Embryonic facial prominence (tissue), 1 donor: Measurements from ENCODE around the gene RYR3.

Source experiments
- DNase-seq: peaks from one replicate; pipeline ENCODE4 v3.0.0-alpha.2; 2016; ENCODE audit errors: extremely low spot score

The RYR3 gene

GRCh38 chr15:33320017-33320416 lies 9.2 kb downstream of the RYR3 start:
- DNase-seq: no peak

DNA sequence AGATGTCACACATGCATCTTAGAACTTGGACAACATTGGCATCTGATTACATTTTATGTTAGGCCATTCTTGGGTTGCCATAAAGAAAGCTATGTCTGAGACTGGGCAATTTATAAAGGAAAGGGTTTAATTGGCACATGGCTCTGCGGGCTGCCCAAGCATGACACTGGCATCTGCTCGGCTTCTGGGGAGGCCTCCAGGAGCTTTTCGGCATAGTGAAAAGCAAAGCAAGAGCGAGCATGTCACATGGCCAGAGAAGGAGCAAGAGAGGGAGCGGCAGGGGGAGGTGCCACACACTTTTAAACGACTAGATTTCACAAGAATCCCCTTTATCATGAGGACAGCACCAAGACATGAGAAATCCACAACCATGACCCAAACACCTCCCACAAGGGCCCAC lies 11.3 kb downstream of the RYR3 start:
- DNase-seq: no peak

GRCh38 chr15:33324609-33325008 lies 13.8 kb downstream of the RYR3 start:
- no peak for DNase-seq

DNA sequence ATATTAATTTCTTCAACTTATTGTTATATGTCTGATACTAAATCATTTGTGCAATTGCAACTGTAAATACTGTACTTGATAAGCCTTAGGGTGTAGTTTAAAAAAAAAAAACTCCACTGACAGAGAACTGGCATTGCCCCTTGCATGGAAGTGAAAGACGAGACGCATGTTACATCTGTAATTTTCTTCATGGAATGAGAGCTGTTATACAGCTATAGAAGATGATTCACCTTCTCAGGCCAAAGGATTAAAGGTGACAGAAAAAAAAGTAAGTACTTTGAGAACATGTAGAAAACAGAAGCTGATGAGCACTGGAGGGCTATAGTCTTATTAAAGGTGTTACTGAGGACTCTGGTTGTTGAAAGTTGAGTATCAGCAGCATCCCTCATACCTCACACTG lies 16.1 kb downstream of the RYR3 start:
- no peak for DNase-seq

- DNase-seq: no peak
Observed at GRCh38 chr15:33328106-33328505, 17.3 kb downstream of the RYR3 start.

DNA sequence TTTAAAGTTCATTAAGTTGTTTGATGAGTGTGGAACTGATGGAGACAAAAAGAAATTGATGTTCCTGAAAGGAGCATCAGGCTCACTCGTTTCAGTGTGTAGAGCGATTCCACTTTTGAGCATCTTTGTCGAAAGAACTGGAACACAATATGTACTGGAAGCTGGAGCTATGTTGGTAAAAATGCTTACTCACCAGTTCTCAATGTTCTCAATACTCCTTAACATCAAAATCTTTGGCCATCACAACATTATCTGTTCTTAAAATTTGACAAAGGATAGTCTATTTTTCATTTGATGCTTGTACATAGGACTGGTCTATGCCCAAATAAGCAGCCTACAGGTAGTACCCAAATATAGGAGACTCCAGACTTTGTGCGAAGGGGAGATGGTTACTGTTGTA lies 18.7 kb downstream of the RYR3 start:
- no peak for DNase-seq

DNA sequence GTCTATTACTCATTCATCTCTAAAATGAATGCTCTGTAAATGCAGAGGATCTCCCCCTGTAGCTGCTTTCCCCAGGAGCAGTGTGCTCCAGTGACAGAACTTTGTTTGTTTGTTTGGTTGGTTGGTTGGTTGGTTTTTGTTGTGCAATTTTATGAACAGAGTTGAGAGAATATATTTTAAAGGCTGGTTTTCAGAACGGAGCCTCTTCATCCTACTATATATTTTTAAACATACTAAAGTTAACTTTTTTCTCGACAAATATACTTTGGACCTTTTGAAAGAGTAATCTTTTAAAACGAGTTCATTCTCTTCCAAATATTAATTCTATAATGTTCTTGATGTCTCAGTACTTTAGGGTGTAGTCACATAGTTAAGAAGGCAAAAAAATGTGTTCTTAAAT lies 20.2 kb downstream of the RYR3 start:
- DNase-seq: peak; percentile 91

GRCh38 chr15:33341953-33342352 lies 31.2 kb downstream of the RYR3 start:
- no peak for DNase-seq

DNA sequence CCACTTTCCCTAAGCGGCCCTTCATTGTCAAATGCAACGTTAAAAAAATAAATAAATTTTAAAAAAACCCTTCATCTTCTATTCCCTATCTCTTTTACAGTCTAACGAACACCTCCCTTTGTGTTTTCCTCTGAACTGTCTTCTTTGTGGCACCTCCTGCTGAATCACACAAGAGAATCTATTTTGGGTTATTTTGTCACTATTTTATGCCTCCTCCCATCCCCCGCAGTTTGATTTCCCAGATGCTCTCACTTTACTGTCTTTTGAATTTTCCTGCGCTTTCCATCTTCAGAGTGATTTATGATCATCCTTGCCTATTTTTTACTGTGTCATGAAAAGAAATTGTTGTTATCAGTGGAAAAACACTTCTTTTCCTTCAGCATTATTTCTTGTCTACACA lies 32.5 kb downstream of the RYR3 start:
- DNase-seq: no peak

DNA sequence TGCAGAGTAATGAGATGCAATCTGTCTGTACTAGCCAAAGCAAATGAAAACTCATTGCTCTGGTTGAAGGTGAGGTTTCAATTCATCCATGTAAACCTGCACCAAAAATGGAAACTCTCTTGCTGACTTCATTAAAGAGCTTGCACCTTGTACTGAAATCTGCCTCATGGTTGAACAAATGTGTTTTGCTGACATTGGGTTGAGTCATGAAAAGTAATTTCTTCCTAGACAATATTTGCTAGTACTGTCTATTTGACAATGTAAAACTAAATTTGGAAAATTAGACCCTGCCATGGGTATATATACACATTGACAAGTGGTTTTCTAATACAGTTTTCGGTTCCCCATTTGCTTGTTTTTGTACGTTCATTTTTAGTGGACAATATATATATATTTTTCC lies 33.3 kb downstream of the RYR3 start:
- DNase-seq: no peak

- DNase-seq: no peak
Observed at GRCh38 chr15:33344530-33344929, 33.8 kb downstream of the RYR3 start.

GRCh38 chr15:33354411-33354810 lies 43.6 kb downstream of the RYR3 start:
- DNase-seq: no peak

- no peak for DNase-seq
Observed at GRCh38 chr15:33357845-33358244, 47.1 kb downstream of the RYR3 start.

- no peak for DNase-seq
Observed at GRCh38 chr15:33358306-33358705, 47.5 kb downstream of the RYR3 start.

DNA sequence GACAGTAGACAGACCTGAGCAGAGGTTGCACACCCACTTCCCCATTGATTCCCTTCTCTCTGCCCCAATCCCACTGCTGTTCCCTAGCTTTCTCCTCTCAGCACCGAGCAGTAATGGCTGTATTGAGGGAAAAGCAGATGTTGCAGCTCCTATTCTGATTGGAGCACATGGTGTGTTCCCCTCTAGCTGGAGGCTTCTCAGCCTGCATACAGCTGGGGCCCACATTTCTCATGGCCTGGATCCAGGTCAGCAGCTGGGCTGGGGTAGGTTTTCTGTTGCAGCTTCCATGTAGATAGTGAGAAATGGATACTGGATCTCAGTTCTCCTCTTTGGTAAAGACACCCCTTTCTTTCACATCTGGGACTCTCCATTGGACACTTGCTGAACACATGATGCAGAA lies 50.1 kb downstream of the RYR3 start:
- DNase-seq: no peak

DNA sequence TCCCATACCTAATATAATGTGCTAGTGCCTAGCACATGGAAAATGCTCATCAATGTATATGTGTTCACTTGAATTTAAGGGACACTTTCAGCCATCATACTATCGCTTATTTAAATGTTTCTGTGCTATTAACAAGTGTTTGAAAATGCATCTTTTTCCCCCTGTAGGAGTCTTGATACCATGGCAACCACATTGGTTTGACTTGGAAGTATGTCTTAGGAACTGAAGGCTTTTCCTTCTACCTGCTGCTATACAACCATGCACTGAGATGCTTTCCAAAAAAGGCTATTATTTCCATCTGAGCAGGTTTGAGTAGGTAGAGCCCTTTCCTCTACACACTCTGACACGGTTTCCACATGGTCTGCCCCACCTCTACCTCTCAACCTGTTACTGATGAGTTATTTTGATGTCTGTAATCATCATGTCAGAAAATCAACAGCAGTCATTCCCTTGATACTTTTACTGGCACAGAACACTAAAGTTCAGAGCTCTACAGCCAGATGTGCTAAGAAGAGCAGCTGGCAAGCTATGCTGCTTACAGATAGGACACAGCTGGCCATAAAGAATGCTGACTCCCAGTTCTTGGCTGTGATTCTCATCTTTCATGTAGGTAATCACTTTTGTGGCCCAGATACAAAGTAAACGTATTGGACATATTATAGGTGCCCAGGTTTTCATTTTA lies 59.3 kb downstream of the RYR3 start:
- DNase-seq: no peak

- DNase-seq: no peak
Observed at GRCh38 chr15:33370623-33371020, 59.9 kb downstream of the RYR3 start.

DNA sequence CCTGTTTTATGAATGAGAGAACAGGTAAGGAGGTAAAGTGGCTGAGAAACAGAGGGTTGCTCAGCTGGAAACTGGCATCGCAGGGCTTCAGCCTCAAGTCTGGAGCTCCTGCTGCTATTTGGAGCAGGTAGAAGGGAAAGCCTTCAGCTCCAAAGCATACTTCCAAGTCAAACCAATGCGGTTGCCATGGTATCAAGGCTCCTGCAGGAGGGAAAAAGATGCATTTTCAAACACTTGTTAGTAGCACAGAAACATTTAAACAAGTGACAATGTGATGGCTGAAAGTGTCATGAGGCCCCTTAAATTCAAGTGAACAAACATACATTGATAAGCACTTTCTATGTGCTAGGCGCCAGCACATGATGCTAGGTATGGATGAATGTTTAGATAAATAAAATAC lies 60.4 kb downstream of the RYR3 start:
- DNase-seq: no peak

GRCh38 chr15:33374226-33374914 lies 63.6 kb downstream of the RYR3 start:
- DNase-seq: peak; percentile 10

GRCh38 chr15:33375236-33375635 lies 64.5 kb downstream of the RYR3 start:
- DNase-seq: no peak

DNA sequence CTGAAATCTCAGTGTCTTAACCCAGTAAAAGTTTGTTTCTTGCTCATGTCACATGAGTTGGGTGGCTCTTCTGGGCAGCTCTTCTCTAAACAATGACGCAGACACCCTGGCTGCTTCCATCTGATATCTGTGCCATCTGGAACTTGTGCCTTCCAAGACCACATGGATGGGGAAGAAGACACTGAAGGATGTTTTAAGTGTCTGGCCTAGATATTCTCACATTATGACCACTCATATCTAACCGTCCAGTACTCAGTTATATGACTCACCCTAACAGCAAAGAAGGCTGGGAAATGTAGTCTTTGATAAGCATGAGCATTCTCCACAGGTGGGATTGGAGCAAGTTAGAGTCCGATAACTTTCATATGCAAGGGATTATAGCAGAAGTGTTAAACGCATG lies 66.4 kb downstream of the RYR3 start:
- DNase-seq: no peak

GRCh38 chr15:33378866-33379480 lies 68.2 kb downstream of the RYR3 start:
- no peak for DNase-seq

- no peak for DNase-seq
Observed at GRCh38 chr15:33380406-33380805, 69.6 kb downstream of the RYR3 start.
